ENCODE data around the gene PROCR. TPM values are rescaled to one million over a fixed set of nuclear protein-coding genes. Genes with fewer than 3 reads are reported as not detected.
A peak's percentile ranks its signal among the peaks of the same experiment; 100 is the strongest.
"Not testable (repeated sequence)": the region's sequence is repeated elsewhere in the genome, so short reads cannot be mapped to it uniquely, and the experiment has no call there.

PROCR gene
- total RNA-seq, 6 experiments from 2014 or later, result 21.0 to 29.6 (median 23.4) TPM

GRCh38 chr20:35199740-35200139 lies 27.9 kb downstream of the PROCR start:
- peaks cover 22% of the 10 kb centered on the region for H3K4me1 Mint-ChIP-seq (ENCODE audit: low read depth)
- H3K27ac Mint-ChIP-seq, result peak overlapping the region; percentile 72
- peak overlapping the region; percentile 57 for H3K4me3 Mint-ChIP-seq
- H3K27me3 Mint-ChIP-seq (ENCODE audit: insufficient read depth), result peaks cover 1% of the 10 kb centered on the region; the same call in 1 of the 2 replicates
- H3K9me3 Mint-ChIP-seq, result peaks cover 46% of the 10 kb centered on the region
- no peak for TF ChIP-seq CTCF (IDR thresholded peaks at IDR 0.05)
- DNase-seq, result peak; percentile 58
- peaks cover 23% of the 10 kb centered on the region for H3K36me3 Mint-ChIP-seq (ENCODE audit: low read depth)

GRCh38 chr20:35200267-35200666 lies 28.4 kb downstream of the PROCR start:
- DNase-seq, result peak; percentile 75
- peaks cover 22% of the 10 kb centered on the region for H3K4me1 Mint-ChIP-seq (ENCODE audit: low read depth)
- TF ChIP-seq CTCF (IDR thresholded peaks at IDR 0.05), result no peak
- H3K36me3 Mint-ChIP-seq (ENCODE audit: low read depth), result peaks cover 19% of the 10 kb centered on the region
- H3K4me3 Mint-ChIP-seq, result peak overlapping the region; percentile 57
- H3K9me3 Mint-ChIP-seq, result peaks cover 41% of the 10 kb centered on the region
- H3K27me3 Mint-ChIP-seq (ENCODE audit: insufficient read depth), result peaks cover 1% of the 10 kb centered on the region
- peak overlapping the region; percentile 72 for H3K27ac Mint-ChIP-seq

GRCh38 chr20:35201467-35201866 lies 29.6 kb downstream of the PROCR start:
- H3K4me3 Mint-ChIP-seq, result not testable (repeated sequence)
- H3K9me3 Mint-ChIP-seq, result peaks cover 33% of the 10 kb centered on the region

GRCh38 chr20:35206802-35207201 lies 34.9 kb downstream of the PROCR start:
- TF ChIP-seq CTCF (IDR thresholded peaks at IDR 0.05), result no peak
- Mint-ChIP-seq H3K4me1 (ENCODE audit: low read depth) (no peaks in the 10 kb centered on the region), H3K4me3 (no peak overlapping the region), H3K36me3 (ENCODE audit: low read depth) (no peaks in the 10 kb centered on the region), H3K27me3 (ENCODE audit: insufficient read depth) (peaks cover 1% of the 10 kb centered on the region), H3K27ac (no peak overlapping the region; the same call in 1 of the 2 replicates), H3K9me3 (no peaks in the 10 kb centered on the region)
- no peak for DNase-seq

More at GRCh38 chr20:35201467-35201866, 29.6 kb downstream of the PROCR start:
- DNase-seq; H3K27ac Mint-ChIP-seq; H3K27me3 Mint-ChIP-seq (ENCODE audit: insufficient read depth): not testable (repeated sequence)
- H3K4me1 Mint-ChIP-seq (ENCODE audit: low read depth), result peaks cover 22% of the 10 kb centered on the region
- H3K36me3 Mint-ChIP-seq (ENCODE audit: low read depth), result peaks cover 16% of the 10 kb centered on the region

- no peaks in the 10 kb centered on the region for H3K9me3 Mint-ChIP-seq
- no peak overlapping the region for H3K4me3 Mint-ChIP-seq
- TF ChIP-seq CTCF (IDR thresholded peaks at IDR 0.05), result peak; percentile 91
- no peak overlapping the region for H3K27ac Mint-ChIP-seq
- no peaks in the 10 kb centered on the region for H3K4me1 Mint-ChIP-seq (ENCODE audit: low read depth)
- peaks cover 1% of the 10 kb centered on the region for H3K27me3 Mint-ChIP-seq (ENCODE audit: insufficient read depth)
- no peaks in the 10 kb centered on the region for H3K36me3 Mint-ChIP-seq (ENCODE audit: low read depth)
- peak; percentile 69 for DNase-seq
These were observed 36.2 kb downstream of the PROCR start for GRCh38 chr20:35207950-35208611.

Measured in HFFc6 (cell line).